DND-41 (cell line): ENCODE results near the gene IFNA21.

Experiments
- CTCF ChIP-seq: IDR thresholded peaks from 2 replicates; pipeline ENCODE4 v1.5.1; 2012; ENCODE audit warnings: borderline replicate concordance, low read length, moderate library complexity, mild to moderate bottlenecking; ENCODE audit not compliant: poor library complexity, severe bottlenecking; ENCODE audit errors: extremely low read depth
- EZH2 ChIP-seq: IDR thresholded peaks from 3 replicates; pipeline ENCODE4 v1.6.1; 2012; ENCODE audit warnings: borderline replicate concordance, low read depth, mild to moderate bottlenecking, moderate library complexity, low read length, inconsistent platforms; ENCODE audit not compliant: severe bottlenecking

- TF ChIP-seq CTCF = no peak
- TF ChIP-seq EZH2 = no peak
Measured at GRCh38 chr9:21141427-21141882, 25.0 kb downstream of the IFNA21 start, which contains the start of gene IFNW1.
